HG03045 (cell line): ENCODE measurements around the gene PSMG1.

Experiments
- ATAC-seq: cut with Tn5 transposase; IDR thresholded peaks from one replicate; pipeline ENCODE4 v1.9.1; 2021; ENCODE audit warnings: mild to moderate bottlenecking, moderate library complexity; ENCODE audit not compliant: unreplicated experiment

Gene PSMG1

GRCh38 chr21:39125752-39126485 lies 57.3 kb downstream of the PSMG1 start:
- ATAC-seq = no peak
